Uterus (tissue), 4 donors: ENCODE measurements around the gene TNS4. TPM values are rescaled to one million over a fixed set of nuclear protein-coding genes. Genes with fewer than 3 reads are reported as not detected.

ENCODE experiments used
- DNase-seq, 2 donors: peaks; one replicate each; pipeline ENCODE4 v3.0.0-alpha.2; 2019 to 2020
- H3K27ac ChIP-seq, 2 donors: fragments of 200-600 bp; sonication (generic); 1 replicate in 1 of 2; 2 replicates in 1 of 2; pipeline ENCODE4 v1.5.1; 2016 to 2018
- H3K27me3 ChIP-seq, 2 donors: fragments of 200-600 bp; sonication (generic); one replicate each; pipeline ENCODE4 v1.5.1; 2018 to 2019; ENCODE audit warnings: control low read depth in 1 of 2
- H3K36me3 ChIP-seq, 2 donors: fragments of 200-600 bp; sonication (generic); one replicate each; pipeline ENCODE4 v1.5.1; 2019; ENCODE audit warnings: control low read depth in 1 of 2
- H3K4me1 ChIP-seq, 2 donors: fragments of 200-600 bp; sonication (generic); one replicate each; pipeline ENCODE4 v1.5.1; 2018 to 2019; ENCODE audit warnings: control low read depth in 1 of 2
- H3K4me3 ChIP-seq, 2 donors: fragments of 200-600 bp; sonication (generic); 1 replicate in 1 of 2; 2 replicates in 1 of 2; pipeline ENCODE4 v1.5.1; 2018 to 2019; ENCODE audit warnings: mild to moderate bottlenecking in 1 of 2
- H3K9me3 ChIP-seq, 2 donors: fragments of 200-600 bp; sonication (generic); one replicate each; pipeline ENCODE4 v1.5.1; 2019; ENCODE audit warnings: control low read depth in 1 of 2
- POLR2A ChIP-seq, 2 donors: fragments of 450-650 bp; IDR thresholded peaks; one replicate each; pipeline ENCODE4 v1.6.1; 2016; ENCODE audit warnings: antibody characterized with exemption in 2 of 2, mild to moderate bottlenecking in 1 of 2, moderate library complexity in 1 of 2
- intact Hi-C: fragments of 100-400 bp; cut with DNase I; formaldehyde crosslinking; loops from one replicate; pipeline ENCODE4 v1.15.1; 2023; ENCODE audit warnings: low total_unique reads
- total RNA-seq, 4 donors: library from RNA; depleted of rRNA in 3 of 4; stranded (reverse); fragments of >200 nt in 3 of 4; gene quantifications; one replicate each; pipeline versions ENCODE4 v1.1.0 to v1.2.4, GENCODE V29; 2014 to 2023
- TF ChIP-seq, protein P1 (sequence below), 4 experiments: fragments of 200-600 bp in 2 of 4; fragments of 450-650 bp in 2 of 4; sonication (generic) in 2 of 4; IDR thresholded peaks; one replicate each; pipeline ENCODE4 v1.5.1; 2016 to 2019; ENCODE audit warnings: antibody characterized with exemption in 4 of 4, mild to moderate bottlenecking in 2 of 4, moderate library complexity in 1 of 4
- donor health status: DM: yes; HTN: yes; CAD: no.

Gene TNS4
- total RNA-seq, 4 donors from 2014 or later, result 0.09 to 2.6 (median 0.28) TPM; not detected in 1

DNA sequence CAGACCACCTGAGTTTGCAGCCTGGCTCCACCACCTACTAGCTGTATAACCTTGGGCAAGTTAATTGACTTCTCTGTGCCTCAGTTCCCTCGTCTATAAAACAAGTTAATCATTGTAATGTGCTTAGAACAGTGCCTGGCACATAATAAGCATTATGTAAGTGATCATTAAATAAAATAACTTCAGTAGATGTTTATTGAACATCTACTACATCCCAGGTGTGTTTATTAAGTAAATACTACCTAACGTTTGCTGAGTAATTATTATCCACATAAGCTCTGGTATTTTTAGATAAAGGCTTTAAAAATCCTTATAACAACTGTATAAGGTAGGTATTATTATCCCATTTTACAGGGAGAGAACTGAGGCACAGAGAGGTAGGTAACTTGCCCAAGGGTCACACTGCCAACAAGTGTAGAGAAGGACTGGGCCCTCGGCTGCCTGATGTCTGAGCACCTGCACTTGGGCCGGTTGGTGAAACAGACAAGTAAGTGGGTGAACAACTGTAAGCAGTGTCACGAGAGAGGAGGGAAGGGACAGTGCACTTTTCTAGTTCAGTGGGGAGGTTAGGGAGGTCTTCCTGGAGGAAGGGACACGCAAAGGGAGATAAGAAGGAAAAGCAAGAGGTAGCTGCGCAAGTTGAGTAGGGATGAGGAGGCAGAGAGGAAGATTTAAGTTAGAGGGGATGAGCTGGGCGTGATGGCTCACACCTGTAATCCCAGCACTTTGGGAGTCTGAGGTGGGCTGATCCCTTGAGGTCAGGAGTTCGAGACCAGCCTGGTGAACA, 4.6 kb downstream of the TNS4 start:
- intact Hi-C loops, result no loop called here
- DNase-seq, result no peak
- H3K36me3 ChIP-seq, result no peaks in the 10 kb centered on the region
- no peaks in the 10 kb centered on the region for H3K9me3 ChIP-seq
- H3K27me3 ChIP-seq, result no peaks in the 10 kb centered on the region
- no peaks in the 10 kb centered on the region for H3K4me1 ChIP-seq
- no peak for TF ChIP-seq POLR2A (IDR thresholded peaks at IDR 0.05)
- TF ChIP-seq, protein P1, sequence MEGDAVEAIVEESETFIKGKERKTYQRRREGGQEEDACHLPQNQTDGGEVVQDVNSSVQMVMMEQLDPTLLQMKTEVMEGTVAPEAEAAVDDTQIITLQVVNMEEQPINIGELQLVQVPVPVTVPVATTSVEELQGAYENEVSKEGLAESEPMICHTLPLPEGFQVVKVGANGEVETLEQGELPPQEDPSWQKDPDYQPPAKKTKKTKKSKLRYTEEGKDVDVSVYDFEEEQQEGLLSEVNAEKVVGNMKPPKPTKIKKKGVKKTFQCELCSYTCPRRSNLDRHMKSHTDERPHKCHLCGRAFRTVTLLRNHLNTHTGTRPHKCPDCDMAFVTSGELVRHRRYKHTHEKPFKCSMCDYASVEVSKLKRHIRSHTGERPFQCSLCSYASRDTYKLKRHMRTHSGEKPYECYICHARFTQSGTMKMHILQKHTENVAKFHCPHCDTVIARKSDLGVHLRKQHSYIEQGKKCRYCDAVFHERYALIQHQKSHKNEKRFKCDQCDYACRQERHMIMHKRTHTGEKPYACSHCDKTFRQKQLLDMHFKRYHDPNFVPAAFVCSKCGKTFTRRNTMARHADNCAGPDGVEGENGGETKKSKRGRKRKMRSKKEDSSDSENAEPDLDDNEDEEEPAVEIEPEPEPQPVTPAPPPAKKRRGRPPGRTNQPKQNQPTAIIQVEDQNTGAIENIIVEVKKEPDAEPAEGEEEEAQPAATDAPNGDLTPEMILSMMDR (IDR thresholded peaks at IDR 0.05), result no peak
- no peak overlapping the region for H3K4me3 ChIP-seq
- H3K27ac ChIP-seq, result no peak overlapping the region

DNA sequence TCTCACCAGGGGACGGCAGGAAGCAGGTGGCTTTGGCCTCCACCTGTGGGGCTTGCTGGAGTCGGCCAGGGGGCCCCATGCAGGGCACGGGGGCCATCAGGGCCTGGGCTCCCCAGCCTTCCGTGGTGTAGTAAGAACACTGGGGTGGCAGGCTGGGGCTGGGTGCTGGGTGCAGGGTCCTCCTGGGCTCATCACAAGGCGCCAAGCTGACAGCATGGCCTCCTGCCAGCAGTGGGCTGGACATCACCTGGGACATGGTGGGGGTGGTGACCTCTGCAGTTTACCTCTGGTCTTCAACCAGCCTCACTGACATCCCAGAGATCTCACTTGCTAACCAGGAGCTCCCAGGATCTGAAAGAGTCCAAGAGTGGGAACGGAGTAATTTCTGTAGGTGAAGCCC, 5.3 kb downstream of the TNS4 start:
- H3K27me3 ChIP-seq, result no peaks in the 10 kb centered on the region
- no peaks in the 10 kb centered on the region for H3K4me1 ChIP-seq
- H3K36me3 ChIP-seq, result no peaks in the 10 kb centered on the region
- H3K4me3 ChIP-seq, result no peak overlapping the region
- DNase-seq, result no peak
- H3K27ac ChIP-seq, result no peak overlapping the region
- intact Hi-C loops, result no loop called here
- H3K9me3 ChIP-seq, result no peaks in the 10 kb centered on the region
- TF ChIP-seq POLR2A (IDR thresholded peaks at IDR 0.05), result no peak
- TF ChIP-seq, protein P1 (IDR thresholded peaks at IDR 0.05), result no peak

DNA sequence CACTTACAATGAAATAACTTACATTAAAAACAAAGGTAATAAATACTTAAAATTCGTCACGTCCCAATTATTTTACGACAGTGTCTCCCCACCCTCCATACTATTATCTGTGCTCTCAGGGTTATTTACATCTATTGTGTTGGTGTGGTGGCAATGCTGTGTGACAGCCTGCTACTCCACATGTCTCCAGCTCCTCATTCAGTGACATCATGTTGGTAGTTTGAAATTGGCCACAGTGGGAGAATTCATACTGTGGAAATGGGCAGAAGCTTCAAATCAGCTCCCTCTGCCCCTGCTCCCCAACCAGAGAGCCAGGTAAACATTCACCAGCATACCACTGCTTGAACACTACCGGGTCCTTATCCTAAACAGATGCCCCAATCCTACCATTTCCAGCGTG, 6.3 kb downstream of the TNS4 start:
- Histone ChIP-seq H3K27ac (no peak overlapping the region), H3K9me3 (no peaks in the 10 kb centered on the region), H3K4me1 (no peaks in the 10 kb centered on the region), H3K4me3 (no peak overlapping the region), H3K36me3 (no peaks in the 10 kb centered on the region), H3K27me3 (no peaks in the 10 kb centered on the region)
- intact Hi-C loops, result no loop called here
- no peak for TF ChIP-seq POLR2A (IDR thresholded peaks at IDR 0.05)
- TF ChIP-seq, protein P1 (IDR thresholded peaks at IDR 0.05), result no peak
- DNase-seq, result no peak

DNA sequence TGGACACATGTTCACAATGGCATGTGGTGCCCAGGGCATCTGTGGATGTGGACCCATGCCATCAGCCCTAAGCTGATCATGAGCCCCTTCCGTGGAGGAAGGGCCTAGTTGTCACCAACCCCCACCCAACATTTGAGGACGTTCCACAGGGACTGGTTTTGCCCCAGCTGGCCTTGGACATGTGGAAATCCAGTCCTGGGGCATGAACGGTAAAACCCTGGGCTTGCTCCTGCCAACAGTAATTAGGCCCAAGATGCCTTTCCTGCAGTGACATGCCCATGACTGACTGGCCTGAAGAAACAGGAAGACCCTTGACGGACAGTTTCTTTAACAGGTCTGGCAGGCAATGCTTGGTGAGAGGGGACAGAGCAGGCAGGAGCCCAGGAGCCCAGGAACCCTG, 7.7 kb downstream of the TNS4 start:
- no peaks in the 10 kb centered on the region for H3K9me3 ChIP-seq
- TF ChIP-seq, protein P1 (IDR thresholded peaks at IDR 0.05), result no peak
- no peak for TF ChIP-seq POLR2A (IDR thresholded peaks at IDR 0.05)
- H3K36me3 ChIP-seq, result no peaks in the 10 kb centered on the region
- H3K4me3 ChIP-seq, result no peak overlapping the region
- no peak for DNase-seq
- H3K27ac ChIP-seq, result no peak overlapping the region
- intact Hi-C loops, result no loop called here
- no peaks in the 10 kb centered on the region for H3K4me1 ChIP-seq
- no peaks in the 10 kb centered on the region for H3K27me3 ChIP-seq

DNA sequence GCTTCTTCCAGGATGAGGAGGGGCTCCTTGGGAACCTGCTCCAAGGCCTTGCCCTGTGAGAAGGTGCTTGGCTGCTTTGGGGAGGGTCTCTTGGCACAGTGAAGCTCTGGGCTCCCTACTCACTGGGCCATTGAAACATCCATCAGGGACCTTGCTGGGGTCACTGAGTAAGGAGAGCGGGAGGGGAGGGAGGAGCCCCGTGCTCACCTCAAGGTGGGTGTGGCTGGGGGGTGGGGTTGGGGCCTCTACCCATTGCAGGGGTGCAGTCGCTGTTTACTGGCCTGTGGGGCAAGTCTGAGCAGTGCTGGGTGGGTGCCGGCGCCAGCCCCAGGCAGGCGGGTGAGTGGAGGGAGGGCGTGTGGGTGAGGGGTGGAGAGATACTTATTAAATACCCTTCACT, 9.9 kb downstream of the TNS4 start:
- no peaks in the 10 kb centered on the region for H3K9me3 ChIP-seq
- H3K27ac ChIP-seq, result peak overlapping the region in 1 of 2 donors; percentile 76
- DNase-seq, result no peak
- H3K27me3 ChIP-seq, result no peaks in the 10 kb centered on the region
- intact Hi-C loops, result no loop called here
- H3K4me1 ChIP-seq, result no peaks in the 10 kb centered on the region
- H3K4me3 ChIP-seq, result no peak overlapping the region
- H3K36me3 ChIP-seq, result no peaks in the 10 kb centered on the region
- TF ChIP-seq, protein P1 (IDR thresholded peaks at IDR 0.05), result no peak
- TF ChIP-seq POLR2A (IDR thresholded peaks at IDR 0.05), result no peak
